NB4 (cell line): ENCODE results near the gene FAM111A.

Experiments used
- POLR2A ChIP-seq: IDR thresholded peaks from 2 replicates; pipeline ENCODE4 v1.6.1; 2011; ENCODE audit warnings: mild to moderate bottlenecking; ENCODE audit not compliant: insufficient read length; ENCODE audit errors: extremely low read depth
- TF ChIP-seq, protein P1 (sequence below): IDR thresholded peaks from one replicate; pipeline ENCODE4 v1.5.1; 2012; ENCODE audit warnings: low read depth, low read length
- TF ChIP-seq, protein P2 (sequence below): IDR thresholded peaks from 2 replicates; pipeline ENCODE4 v1.6.1; 2011; ENCODE audit warnings: low read depth, low read length

DNA sequence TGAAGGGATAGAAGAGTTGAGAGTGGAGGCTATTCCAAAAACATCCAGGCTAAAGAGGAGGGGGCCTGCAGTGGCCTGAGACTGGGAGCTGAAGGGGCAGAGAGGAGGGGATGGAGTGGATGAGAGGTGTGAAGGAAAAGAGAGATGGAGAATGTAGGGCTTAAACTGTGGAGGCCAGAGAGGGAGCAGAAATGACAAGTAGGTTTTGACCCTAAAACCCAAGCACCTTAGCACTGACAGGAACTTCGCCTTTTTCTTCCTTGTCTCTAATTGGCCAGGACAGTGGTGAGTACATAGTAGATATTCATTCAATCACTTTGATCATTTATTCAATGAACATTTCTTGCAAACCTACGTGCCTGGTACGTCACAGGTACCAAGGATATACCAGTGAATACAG lies 28.3 kb upstream of the FAM111A start:
- TF ChIP-seq, protein P1, sequence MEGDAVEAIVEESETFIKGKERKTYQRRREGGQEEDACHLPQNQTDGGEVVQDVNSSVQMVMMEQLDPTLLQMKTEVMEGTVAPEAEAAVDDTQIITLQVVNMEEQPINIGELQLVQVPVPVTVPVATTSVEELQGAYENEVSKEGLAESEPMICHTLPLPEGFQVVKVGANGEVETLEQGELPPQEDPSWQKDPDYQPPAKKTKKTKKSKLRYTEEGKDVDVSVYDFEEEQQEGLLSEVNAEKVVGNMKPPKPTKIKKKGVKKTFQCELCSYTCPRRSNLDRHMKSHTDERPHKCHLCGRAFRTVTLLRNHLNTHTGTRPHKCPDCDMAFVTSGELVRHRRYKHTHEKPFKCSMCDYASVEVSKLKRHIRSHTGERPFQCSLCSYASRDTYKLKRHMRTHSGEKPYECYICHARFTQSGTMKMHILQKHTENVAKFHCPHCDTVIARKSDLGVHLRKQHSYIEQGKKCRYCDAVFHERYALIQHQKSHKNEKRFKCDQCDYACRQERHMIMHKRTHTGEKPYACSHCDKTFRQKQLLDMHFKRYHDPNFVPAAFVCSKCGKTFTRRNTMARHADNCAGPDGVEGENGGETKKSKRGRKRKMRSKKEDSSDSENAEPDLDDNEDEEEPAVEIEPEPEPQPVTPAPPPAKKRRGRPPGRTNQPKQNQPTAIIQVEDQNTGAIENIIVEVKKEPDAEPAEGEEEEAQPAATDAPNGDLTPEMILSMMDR: no peak
- no peak for TF ChIP-seq POLR2A
- TF ChIP-seq, protein P2, sequence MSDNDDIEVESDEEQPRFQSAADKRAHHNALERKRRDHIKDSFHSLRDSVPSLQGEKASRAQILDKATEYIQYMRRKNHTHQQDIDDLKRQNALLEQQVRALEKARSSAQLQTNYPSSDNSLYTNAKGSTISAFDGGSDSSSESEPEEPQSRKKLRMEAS: no peak
